Effector CD8-positive, alpha-beta T cell (primary cell): ENCODE measurements around the gene PCNX3.
"Not testable (repeated sequence)": the region's sequence is repeated elsewhere in the genome, so short reads cannot be mapped to it uniquely, and the experiment has no call there.

Experiments used
- DNase-seq: peaks from one replicate; lab custom pipeline; 2025; lab: John Stamatoyannopoulos, UW

Gene PCNX3

DNA sequence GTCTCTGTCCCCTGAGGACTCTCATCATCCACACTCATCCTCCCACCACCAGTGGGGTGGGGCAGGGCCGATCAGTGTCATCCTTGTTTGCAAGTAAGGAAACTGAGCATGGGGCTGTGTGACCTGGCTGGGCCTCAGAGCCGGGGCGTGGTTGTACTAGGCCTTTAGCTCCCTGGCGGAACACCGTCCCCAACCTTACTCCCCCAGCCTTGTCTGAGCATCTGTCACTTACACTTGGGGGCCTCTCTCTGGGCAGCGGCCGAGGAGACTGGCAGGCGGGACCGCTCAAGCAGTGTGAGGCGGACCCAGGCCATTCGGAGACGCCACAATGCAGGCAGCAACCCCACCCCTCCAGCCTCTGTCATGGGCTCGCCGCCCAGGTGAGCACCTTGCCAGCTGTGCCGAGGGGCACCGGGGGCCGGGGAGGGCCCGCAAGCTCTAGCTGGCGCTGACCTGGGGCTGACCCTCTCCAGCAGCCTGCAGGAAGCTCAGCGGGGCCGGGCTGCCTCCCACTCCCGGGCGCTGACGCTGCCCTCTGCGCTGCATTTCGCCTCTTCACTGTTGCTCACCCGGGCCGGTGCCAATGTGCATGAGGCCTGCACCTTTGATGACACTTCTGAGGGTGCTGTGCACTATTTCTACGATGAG, 3.8 kb downstream of the PCNX3 start:
- no peak for DNase-seq

DNA sequence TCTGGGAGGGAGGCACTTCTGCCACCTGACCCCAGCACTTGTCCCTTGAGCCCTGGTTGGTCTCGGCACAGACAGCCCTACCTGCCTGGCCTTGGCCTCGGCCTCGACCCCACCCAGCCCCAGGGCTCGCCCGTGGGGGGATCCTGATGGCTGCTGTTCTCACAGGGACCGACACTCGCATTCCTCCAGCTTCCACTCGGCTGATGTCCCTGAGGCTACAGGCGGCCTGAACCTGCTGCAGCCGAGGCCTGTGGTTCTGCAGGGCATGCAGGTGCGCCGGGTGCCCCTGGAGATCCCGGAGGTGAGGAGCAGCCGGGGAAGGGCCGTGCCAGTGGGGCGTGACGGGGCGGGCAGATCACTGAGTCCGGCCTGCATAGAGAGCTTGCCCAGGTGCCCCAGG, 5.1 kb downstream of the PCNX3 start:
- no peak for DNase-seq

DNA sequence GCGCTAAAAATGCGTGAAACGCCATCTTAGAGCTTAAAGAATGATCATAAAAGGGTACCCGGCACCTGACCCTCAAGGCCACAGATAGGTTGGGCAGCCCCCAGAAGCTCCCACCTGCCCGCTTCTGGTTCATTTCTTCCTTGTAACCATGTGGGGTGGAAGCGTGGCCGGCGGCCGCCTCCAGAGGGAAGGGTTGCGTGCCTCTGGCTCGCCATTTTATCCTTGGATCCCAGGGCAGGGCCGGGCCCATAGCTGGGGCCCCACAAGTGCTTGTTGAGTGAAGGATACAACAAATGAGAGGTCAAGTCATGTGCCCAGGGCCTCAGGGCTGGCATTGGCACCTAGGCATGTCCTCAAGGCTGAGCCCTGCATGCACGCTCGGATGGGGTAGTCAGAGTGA, 5.9 kb downstream of the PCNX3 start:
- DNase-seq, result no peak

DNA sequence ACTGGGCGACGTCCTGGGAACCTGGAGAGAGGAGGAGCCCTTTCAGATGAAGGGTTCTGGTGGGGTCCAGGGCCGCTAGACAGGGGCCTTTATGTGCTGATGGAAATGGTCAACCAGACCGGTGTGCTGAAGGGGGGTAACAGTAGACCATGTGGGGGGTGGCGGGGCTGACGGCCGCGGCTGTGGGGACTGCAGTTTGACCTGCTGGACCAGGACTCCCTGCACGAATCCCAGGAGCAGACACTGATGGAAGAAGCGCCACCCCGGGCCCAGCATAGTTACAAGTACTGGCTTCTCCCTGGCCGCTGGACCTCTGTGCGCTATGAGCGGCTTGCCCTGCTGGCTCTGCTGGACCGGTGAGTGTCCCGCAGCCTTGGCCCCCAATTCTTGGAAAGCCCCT, 6.4 kb downstream of the PCNX3 start:
- DNase-seq, result no peak

DNA sequence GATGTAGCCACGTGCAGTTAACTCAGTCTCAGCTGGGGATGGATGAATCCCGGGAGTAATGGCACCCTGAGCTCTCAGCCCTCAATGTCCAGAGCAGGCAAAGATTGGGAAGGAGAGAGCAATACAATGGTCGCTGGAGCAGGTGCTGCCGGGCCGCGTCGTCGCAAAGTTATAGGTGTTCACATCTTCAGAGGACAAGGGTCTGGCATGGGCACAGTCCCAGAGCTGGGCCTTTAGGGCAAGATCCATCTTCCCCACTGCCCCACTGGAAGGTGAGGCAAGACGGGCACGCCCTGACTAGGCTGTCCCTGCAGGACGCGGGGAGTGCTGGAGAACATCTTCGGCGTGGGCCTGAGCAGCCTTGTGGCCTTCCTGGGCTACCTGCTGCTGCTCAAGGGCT, 7.6 kb downstream of the PCNX3 start:
- no peak for DNase-seq

DNA sequence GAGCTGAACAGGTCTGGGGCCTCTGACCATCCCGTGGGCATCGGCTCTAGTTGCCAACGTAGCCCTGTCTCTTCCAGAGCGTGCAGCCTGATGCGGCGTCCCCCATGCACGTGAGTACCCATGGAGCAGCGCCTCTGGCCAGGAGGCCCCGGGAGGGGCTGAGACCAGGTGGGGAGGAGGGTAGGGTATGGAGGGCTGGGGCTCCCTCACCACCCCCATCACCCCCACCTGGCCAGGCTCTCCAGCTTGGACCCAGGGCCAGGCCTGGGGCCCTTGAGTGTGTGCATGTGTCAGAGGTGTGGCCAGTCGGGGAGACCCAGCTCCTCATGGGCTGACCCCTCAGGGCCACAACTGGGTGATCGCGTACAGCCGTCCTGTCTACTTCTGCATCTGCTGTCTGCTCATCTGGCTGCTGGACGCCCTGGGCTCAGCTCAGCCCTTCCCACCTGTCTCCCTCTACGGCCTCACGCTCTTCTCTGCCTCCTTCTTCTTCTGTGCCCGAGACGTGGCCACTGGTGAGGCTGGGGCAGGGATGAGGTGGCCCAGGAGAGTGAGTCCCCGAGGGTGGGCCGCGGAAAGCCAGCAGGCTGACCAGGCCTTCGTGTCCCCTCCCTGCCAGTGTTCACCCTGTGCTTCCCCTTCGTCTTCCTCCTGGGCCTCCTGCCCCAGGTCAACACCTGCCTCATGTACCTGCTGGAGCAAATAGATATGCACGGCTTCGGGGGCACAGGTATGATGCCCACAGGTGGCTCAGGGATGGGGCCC, 8.5 kb downstream of the PCNX3 start:
- DNase-seq, result no peak

DNA sequence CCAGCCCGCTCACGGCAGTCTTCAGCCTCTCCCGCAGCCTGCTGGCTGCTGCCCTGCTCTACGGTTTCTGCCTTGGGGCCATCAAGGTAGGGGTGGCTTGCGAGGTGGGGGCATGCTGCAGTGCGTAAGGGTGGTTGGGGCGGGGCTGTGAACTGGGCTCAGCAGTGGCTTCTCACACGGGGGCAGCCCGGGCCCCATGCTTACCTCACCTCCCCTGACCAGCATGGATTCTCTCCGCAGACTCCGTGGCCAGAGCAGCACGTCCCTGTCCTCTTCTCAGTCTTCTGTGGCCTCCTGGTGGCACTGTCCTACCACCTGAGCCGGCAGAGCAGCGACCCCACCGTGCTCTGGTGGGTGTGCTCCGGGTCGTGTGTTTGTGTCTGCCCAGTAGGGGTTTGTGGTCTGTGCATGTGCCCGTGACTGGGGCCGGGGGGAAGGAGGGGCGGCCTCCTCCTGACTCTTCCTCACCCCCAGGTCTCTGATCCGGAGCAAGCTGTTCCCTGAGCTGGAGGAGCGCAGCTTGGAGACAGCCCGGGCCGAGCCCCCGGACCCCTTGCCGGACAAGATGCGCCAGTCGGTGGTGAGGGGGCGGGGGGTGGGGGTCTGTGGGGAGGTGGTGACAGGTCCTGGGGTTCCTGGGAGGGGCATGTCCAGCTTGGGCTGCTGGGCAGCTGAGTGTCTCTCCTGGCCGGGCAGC, 9.5 kb downstream of the PCNX3 start:
- DNase-seq, result no peak

DNA sequence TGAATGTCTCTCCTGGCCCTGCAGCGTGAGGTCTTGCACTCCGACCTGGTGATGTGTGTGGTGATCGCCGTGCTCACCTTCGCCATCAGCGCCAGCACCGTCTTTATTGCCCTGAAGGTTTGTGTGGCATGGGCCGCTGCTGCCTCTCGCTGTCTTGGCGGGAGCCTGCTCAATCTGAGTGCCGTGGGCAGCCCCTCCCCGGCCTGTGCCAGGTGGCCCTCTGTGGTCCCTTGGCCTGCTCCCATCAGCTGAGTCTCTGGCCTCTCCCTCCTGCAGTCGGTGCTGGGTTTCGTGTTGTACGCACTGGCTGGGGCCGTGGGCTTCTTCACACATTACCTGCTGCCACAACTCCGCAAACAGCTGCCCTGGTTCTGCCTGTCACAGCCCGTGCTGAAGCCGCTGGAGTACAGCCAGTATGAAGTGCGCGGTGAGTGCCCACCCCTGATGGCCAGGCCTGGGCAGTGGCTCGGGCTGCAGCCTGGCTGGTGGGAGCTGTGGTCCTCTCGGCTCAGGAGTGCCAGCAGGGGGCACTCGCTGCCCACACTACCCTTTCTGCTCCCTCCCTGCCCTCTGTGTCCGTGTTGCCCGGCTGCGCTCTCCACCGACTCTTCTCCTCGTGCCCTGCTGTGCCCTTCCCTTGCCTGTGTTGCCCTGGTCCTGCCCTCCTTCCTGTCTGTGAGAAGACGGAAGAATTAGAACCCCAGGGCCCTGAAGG, 10.2 kb downstream of the PCNX3 start:
- DNase-seq, result peak; percentile 21

DNA sequence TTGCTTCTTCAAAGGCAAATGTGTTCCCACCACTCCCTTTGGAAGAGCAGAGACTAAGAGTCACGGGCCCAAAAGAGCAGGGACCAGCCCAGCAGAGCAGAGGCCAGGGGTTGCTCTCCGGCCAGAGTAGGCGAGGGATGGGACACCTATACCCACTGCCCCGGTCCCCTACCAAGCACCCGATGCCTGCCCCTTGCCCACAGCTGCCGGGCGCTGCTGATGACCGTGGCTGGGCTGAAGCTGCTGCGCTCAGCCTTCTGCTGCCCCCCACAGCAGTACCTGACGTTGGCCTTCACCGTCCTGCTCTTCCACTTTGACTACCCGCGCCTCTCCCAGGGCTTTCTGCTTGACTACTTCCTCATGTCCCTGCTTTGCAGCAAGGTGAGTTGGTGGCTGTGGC, 11.6 kb downstream of the PCNX3 start:
- no peak for DNase-seq

DNA sequence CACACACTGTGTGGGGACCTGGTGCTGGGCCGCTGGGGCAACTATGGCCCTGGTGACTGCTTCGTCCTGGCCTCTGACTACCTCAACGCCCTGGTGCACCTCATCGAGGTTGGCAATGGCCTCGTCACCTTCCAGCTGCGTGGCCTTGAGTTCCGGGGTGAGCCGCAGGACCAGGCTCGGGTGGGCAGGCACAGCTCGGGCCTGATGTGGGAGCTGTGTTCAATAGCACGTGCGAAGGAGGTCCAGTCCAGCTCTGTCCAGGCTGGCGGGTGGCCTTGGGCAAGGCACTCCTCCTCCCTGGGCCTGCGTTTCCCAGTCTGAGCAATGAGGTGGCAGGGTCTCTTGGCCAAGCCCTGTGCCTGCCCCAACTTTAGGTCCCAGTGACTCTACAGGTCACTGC, 14.0 kb downstream of the PCNX3 start:
- DNase-seq, result no peak

DNA sequence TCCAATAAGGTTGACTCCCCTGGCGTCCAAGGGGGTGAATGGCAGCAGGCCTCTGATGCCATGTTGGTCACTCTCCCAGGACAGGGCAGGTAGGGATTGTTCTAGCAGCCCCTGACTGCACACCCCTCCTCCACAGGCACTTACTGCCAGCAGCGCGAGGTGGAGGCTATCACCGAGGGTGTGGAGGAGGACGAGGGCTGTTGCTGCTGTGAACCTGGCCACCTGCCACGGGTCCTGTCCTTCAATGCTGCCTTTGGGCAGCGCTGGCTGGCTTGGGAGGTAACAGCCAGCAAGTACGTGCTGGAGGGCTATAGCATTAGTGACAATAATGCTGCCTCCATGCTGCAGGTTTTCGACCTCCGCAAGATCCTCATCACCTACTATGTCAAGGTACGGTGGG, 14.6 kb downstream of the PCNX3 start:
- DNase-seq, result no peak

DNA sequence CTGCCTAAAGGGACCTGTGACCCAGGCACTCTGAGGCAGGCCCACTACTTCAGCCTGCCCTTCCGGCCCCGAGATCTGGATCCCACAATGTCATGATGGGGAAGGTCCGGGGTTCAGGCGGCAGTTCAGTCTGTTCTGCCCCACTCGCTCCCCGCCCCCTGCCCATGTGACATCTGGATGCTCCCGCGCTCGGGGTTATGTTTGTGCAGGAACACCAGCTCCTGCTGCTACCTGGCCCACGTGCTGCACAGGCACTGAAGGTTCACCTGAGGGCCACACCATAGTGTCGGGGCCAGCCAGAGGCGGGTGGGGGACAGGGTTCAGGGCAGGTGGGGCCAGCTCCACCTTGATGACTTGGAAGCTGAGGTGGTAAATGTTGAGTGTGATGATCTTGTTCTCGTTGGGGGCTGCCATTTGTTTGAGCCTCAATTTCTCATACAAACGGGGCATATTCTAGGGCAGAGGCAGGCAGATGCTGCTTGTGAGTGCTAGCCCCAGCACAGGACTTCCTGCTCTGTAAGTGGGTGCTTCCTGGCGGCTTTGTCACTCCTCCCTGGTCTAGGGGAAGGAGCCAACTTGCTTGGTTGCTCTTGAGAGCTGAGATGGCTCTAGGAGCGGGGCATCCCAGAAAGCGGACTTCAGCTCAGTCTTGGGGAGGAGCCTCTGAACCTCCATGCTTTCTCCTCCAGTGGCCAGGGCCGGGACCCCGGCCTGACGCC, 18.0 kb downstream of the PCNX3 start:
- no peak for DNase-seq

DNA sequence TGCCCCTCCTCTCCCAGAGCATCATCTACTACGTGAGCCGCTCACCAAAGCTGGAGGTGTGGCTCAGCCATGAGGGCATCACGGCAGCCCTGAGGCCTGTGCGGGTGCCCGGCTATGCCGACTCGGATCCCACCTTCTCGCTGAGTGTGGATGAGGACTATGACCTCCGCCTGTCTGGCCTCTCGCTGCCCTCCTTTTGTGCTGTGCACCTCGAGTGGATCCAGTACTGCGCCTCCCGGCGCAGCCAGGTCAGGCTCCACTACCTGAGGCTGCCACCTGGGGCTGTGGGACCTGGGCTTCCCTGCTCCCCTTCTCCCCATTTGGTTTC, 18.5 kb downstream of the PCNX3 start:
- DNase-seq, result no peak

DNA sequence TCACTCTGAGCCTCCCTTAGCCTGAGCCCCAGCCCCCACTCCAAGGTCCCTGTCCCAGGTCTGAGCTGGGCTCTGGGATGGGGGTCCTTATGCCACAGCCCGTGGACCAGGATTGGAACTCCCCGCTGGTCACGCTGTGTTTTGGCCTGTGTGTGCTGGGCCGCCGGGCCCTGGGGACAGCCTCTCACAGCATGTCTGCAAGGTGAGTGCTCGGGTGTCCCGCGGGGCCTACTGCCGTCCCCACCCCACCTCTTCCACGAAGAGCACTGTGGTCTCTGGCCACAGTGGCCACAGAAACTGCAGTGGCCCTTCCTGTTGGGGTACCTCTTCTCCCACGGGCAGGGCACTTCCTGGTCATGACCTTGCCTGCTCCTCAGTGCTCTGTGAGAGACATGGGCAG, 18.9 kb downstream of the PCNX3 start:
- no peak for DNase-seq

DNA sequence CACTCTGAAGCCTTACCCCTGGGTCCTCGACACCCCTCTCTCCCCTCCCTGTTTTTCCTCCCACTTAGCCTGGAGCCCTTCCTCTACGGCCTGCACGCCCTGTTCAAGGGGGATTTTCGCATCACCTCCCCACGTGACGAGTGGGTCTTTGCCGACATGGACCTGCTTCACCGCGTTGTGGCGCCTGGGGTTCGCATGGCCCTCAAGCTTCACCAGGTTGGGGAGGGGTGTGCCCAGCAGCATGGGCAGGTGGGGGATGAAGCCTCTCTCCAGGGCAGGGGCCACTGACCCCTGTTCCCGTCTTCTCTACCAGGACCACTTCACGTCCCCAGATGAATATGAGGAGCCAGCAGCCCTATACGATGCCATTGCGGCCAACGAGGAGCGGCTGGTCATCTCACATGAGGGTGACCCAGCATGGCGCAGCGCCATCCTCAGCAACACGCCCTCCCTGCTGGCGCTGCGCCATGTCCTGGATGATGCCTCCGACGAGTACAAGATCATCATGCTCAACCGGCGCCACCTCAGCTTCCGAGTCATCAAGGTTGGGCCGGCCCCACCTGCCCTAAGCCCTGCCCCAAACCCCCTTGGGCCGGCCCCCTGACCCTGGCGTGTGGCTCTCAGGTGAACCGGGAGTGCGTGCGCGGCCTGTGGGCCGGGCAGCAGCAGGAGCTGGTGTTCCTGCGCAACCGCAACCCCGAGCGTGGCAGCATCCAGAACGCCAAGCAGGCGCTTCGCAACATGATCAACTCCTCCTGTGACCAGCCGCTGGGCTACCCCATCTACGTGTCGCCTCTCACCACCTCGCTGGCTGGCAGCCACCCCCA, 19.5 kb downstream of the PCNX3 start:
- DNase-seq, result no peak

DNA sequence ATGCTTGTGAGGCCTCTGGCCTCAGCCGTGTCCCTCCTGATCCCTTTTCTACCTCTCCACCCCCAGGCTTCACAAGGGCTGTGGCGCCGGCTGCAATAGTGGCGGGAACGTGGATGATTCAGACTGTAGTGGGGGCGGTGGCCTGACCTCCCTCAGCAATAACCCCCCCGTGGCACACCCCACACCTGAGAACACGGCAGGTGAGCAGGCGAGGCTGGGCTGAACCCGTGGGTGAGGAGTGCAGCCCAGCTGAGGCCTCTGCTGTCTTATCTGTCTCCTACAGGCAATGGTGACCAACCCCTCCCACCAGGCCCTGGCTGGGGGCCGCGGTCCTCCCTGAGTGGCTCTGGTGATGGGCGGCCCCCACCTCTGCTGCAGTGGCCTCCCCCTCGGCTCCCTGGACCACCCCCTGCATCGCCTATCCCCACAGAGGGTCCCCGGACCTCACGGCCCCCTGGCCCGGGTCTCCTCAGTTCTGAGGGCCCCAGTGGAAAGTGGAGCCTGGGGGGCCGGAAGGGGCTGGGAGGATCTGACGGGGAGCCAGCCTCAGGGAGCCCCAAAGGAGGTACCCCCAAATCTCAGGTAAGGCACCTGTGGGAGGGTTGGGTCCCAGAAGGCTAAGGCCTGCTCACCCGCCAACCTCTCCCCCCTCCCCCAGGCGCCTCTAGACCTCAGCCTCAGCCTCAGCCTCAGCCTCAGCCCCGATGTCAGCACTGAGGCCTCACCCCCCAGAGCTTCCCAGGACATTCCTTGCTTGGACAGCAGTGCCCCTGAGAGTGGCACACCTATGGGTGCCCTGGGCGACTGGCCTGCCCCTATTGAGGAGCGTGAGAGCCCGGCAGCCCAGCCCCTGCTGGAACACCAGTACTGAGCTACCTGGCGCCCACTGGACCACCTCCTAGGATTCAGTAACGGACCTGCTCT, 20.8 kb downstream of the PCNX3 start:
- no peak for DNase-seq

DNA sequence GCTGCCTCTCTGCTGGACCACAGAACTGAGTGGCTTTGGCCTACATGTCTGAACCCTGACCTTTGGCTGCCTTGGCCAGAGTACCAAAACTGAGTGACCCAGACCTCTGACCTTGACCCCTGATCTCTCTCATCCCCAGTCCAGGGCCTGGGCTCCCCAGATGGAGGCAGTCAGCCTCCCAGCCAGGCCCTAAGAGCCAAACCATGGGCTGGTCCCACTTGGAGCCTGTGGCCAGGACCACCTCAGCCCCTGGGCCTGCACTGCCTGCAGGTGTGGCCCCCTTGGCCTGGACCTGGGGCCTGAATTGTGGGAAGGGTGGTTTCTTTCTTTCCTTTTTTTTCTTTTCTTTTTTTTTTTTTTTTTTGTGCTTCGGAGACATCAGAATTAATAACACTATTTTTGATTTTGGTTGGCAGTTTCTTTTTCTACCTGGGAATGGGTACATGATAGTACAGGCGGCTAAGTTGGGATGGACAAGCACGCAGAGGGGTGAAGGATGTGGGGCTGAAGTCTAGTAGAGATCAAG, 21.5 kb downstream of the PCNX3 start:
- no peak for DNase-seq

DNA sequence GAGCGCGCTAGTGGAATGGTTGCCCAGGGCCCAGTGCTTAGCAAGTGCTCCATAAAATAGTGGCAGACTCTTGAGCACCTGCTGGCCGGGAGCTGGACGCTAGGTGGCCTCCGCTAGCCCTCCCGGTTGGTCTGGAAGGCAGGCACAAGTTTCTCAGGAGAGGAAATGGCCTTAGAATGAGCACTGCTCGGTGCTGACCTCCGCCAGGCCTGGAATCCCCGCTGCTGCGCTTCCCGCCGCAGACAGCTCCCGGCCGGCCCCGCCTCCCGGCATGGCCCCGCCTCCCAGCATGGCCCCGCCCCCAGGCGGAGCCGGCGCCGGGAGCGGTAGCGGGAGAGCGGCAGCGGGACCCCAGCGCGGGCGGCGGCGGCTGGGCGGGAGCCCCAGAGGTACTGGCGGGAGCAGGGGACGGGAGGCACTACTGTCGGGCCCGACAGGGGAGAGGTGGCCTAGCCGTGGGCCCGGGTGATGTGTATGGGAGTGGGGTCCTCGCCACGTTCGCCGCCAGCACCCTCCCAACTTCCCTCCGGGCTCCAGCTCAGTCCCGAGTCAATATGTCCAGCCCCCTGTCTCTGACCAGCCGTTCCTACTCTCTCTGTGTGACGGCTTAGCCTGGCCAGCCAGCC, 22.3 kb downstream of the PCNX3 start, which contains the start of gene SIPA1:
Gene SIPA1 (plus strand): TSS at position 308 of the 626 bp plus-strand sequence. CDS start 2,821 bp downstream, outside the sequence.
- peak; percentile 62 for DNase-seq

DNA sequence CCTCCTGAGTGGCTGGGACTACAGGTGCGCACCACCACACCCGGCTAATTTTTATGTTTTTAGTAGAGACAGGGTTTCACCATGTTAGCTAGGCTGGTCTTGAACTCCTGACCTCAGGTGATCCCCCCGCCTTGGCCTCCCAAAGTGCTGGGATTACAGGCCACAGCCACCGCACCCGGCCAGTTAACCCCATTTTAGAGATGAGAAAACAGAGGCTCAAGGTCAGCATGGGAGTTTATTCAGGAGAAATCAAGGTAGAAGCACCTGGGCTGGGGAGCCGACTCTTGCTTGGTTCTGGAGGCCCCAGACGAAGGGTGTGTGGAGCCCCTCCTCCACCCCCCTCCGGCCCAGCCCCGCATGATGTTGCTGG, 23.6 kb downstream of the PCNX3 start:
- not testable (repeated sequence) for DNase-seq
